Measurements from ENCODE around the gene FERMT3.

FERMT3 gene

GRCh38 chr11:64185175-64185692 is 21.3 kb upstream of the FERMT3 start:
- no peak for TF ChIP-seq PPARA (CRISPR knock-in tag; IDR thresholded peaks at IDR 0.05; ENCODE audit: borderline replicate concordance)
- no peak for TF ChIP-seq TSHZ2 (CRISPR knock-in tag; IDR thresholded peaks at IDR 0.05)
- TF ChIP-seq RARB (CRISPR knock-in tag; IDR thresholded peaks at IDR 0.05): no peak
- TF ChIP-seq PATZ1 (CRISPR knock-in tag; IDR thresholded peaks at IDR 0.05; ENCODE audit: borderline replicate concordance): no peak
- TF ChIP-seq CSDC2 (CRISPR knock-in tag; IDR thresholded peaks at IDR 0.05): 0 out of 2 replicates have a peak, but pooled peaks have one; percentile 63
- TF ChIP-seq OSR1 (CRISPR knock-in tag; IDR thresholded peaks at IDR 0.05): no peak
- peak; percentile 82 for TF ChIP-seq ZFP3 (CRISPR knock-in tag; IDR thresholded peaks at IDR 0.05)
- TF ChIP-seq CREB5 (CRISPR knock-in tag; IDR thresholded peaks at IDR 0.05; ENCODE audit: low read depth): no peak
- no peak for TF ChIP-seq ZFP30 (CRISPR knock-in tag; IDR thresholded peaks at IDR 0.05)
- TF ChIP-seq POU6F1 (CRISPR knock-in tag; IDR thresholded peaks at IDR 0.05; ENCODE audit: borderline replicate concordance, low read depth): no peak
- TF ChIP-seq ZNF8 (CRISPR knock-in tag; IDR thresholded peaks at IDR 0.05): no peak
- peak; percentile 49 for ATAC-seq

- TF ChIP-seq CSRNP3 (CRISPR knock-in tag; IDR thresholded peaks at IDR 0.05) (no peak), ZNF8 (CRISPR knock-in tag; IDR thresholded peaks at IDR 0.05) (no peak), CSDC2 (CRISPR knock-in tag; IDR thresholded peaks at IDR 0.05) (no peak), TCF4 (CRISPR knock-in tag; IDR thresholded peaks at IDR 0.05; ENCODE audit: borderline replicate concordance) (no peak), GLIS3 (CRISPR knock-in tag; IDR thresholded peaks at IDR 0.05) (no peak), ZFP30 (CRISPR knock-in tag; IDR thresholded peaks at IDR 0.05) (no peak), CREB5 (CRISPR knock-in tag; IDR thresholded peaks at IDR 0.05; ENCODE audit: low read depth) (no peak), BACH2 (CRISPR knock-in tag; IDR thresholded peaks at IDR 0.05; ENCODE audit: borderline replicate concordance) (no peak), ESRRG (CRISPR knock-in tag; IDR thresholded peaks at IDR 0.05) (no peak)
- peak; percentile 90 for ATAC-seq
These were observed 20.6 kb upstream of the FERMT3 start, which contains the start of gene STIP1 for GRCh38 chr11:64185693-64186491. Gene STIP1 (plus strand): TSS chr11:64186171. CDS start chr11:64186262, 91 bp downstream.
